CD4-positive, alpha-beta T cell treated with Interleukin-10 for 1 hour (primary cell): ENCODE data around the gene FMN2.
"Not testable (repeated sequence)": the region's sequence is repeated elsewhere in the genome, so short reads cannot be mapped to it uniquely, and the experiment has no call there.

Experiments used
- DNase-seq: peaks from one replicate; pipeline ENCODE4 v3.0.0-alpha.2; 2020

Gene FMN2

GRCh38 chr1:240264494-240264893 lies 172.8 kb downstream of the FMN2 start:
- not testable (repeated sequence) for DNase-seq

- no peak for DNase-seq
These were observed 179.4 kb downstream of the FMN2 start for GRCh38 chr1:240271081-240271480.

GRCh38 chr1:240274569-240274968 lies 182.9 kb downstream of the FMN2 start:
- DNase-seq = no peak

GRCh38 chr1:240275219-240275618 lies 183.5 kb downstream of the FMN2 start:
- DNase-seq = not testable (repeated sequence)

- no peak for DNase-seq
These were observed 186.4 kb downstream of the FMN2 start for GRCh38 chr1:240278082-240278481.

GRCh38 chr1:240280560-240281322 lies 189.1 kb downstream of the FMN2 start:
- DNase-seq = no peak

GRCh38 chr1:240282061-240282830 lies 190.6 kb downstream of the FMN2 start:
- no peak for DNase-seq

GRCh38 chr1:240284656-240285414 lies 193.2 kb downstream of the FMN2 start:
- no peak for DNase-seq

- no peak for DNase-seq
These were observed 193.9 kb downstream of the FMN2 start for GRCh38 chr1:240285540-240285939.

- no peak for DNase-seq
These were observed 196.0 kb downstream of the FMN2 start for GRCh38 chr1:240287722-240288121.

- no peak for DNase-seq
These were observed 202.0 kb downstream of the FMN2 start for GRCh38 chr1:240293706-240294105.

GRCh38 chr1:240294566-240294965 lies 202.9 kb downstream of the FMN2 start:
- DNase-seq = no peak

- no peak for DNase-seq
These were observed 204.1 kb downstream of the FMN2 start for GRCh38 chr1:240295811-240296210.

- no peak for DNase-seq
These were observed 212.8 kb downstream of the FMN2 start for GRCh38 chr1:240304466-240304865.

- no peak for DNase-seq
These were observed 215.0 kb downstream of the FMN2 start for GRCh38 chr1:240306673-240307072.

GRCh38 chr1:240308096-240308495 lies 216.4 kb downstream of the FMN2 start:
- no peak for DNase-seq

- no peak for DNase-seq
These were observed 218.1 kb downstream of the FMN2 start for GRCh38 chr1:240309769-240310168.

- DNase-seq = no peak
These were observed 218.7 kb downstream of the FMN2 start for GRCh38 chr1:240310226-240310925.

- no peak for DNase-seq
These were observed 221.2 kb downstream of the FMN2 start for GRCh38 chr1:240312872-240313271.

- no peak for DNase-seq
These were observed 223.4 kb downstream of the FMN2 start for GRCh38 chr1:240314845-240315801.

- DNase-seq = no peak
These were observed 228.3 kb downstream of the FMN2 start for GRCh38 chr1:240319998-240320397.

- DNase-seq = no peak
These were observed 229.0 kb downstream of the FMN2 start for GRCh38 chr1:240320659-240321058.
